HCT116 (cell line): ENCODE data around the gene VHLL. TPM values are rescaled to one million over a fixed set of nuclear protein-coding genes. Genes with fewer than 3 reads are reported as not detected.

Experiments
- ATAC-seq: fragments of 200-7000 bp; cut with Tn5 transposase; 2 replicates; pipeline ENCODE4 v1.9.1; 2020; ENCODE audit warnings: mild to moderate bottlenecking, moderate library complexity
- BruUV-seq: library from RNA; stranded (reverse); fragments of 400-500 nt; replicated peaks from 2 replicates; lab custom pipeline; 2021; lab: Mats Ljungman, UMichigan
- CTCF ChIA-PET: fragments of 300-600 bp; sonication (Branson Sonifier 250); formaldehyde crosslinking; loops from one replicate; lab custom pipeline; 2021; ENCODE audit warnings: antibody characterized with exemption; lab: Charles Lee
- POLR2A ChIA-PET: fragments of 300-600, 350-600 bp; sonication (Branson Sonifier 250); formaldehyde crosslinking; loops from one replicate; lab custom pipeline; 2021; ENCODE audit warnings: antibody characterized with exemption; lab: Charles Lee
- RAD21 ChIA-PET, 2 experiments: fragments of 300-600 bp; sonication (Branson Sonifier 250); formaldehyde crosslinking; loops; one replicate each; lab custom pipeline; 2023; ENCODE audit warnings: low total read pairs in 2 of 2; ENCODE audit not compliant: uncharacterized antibody in 2 of 2, unreplicated experiment in 2 of 2, low non-redundant PET in 1 of 2; lab: Charles Lee
- DNase-seq: peaks from one replicate; pipeline ENCODE4 v3.0.0-alpha.2; 2010; ENCODE audit warnings: low read depth, low spot score
- H2AFZ ChIP-seq: fragments of 200-600 bp; shearing (Covaris generic), sonication (generic); 2 replicates; pipeline ENCODE4 v1.6.1; 2017; ENCODE audit warnings: low read depth, mixed run types, mixed read lengths, antibody characterized with exemption, low read length; ENCODE audit not compliant: poor library complexity, severe bottlenecking
- H3K27ac ChIP-seq: 2 replicates; pipeline ENCODE4 v1.5.1; 2012; ENCODE audit warnings: low read depth, low read length
- H3K27me3 ChIP-seq: fragments of 200-600 bp; sonication (generic); 2 replicates; pipeline ENCODE4 v1.6.1; 2016; ENCODE audit warnings: mixed run types, low read length, mixed read lengths; ENCODE audit not compliant: insufficient read depth
- H3K36me3 ChIP-seq, 2 experiments: fragments of 200-500 bp in 1 of 2; fragments of 200-600 bp in 1 of 2; sonication (Bioruptor generic) in 1 of 2; sonication (generic) in 1 of 2; 2 replicates each; pipeline versions ENCODE4 v1.5.1 to v1.6.1; 2014 to 2016; ENCODE audit warnings: low read length in 2 of 2, inconsistent platforms in 1 of 2, mixed read lengths in 1 of 2, mixed run types in 1 of 2; ENCODE audit not compliant: insufficient read depth in 2 of 2, control insufficient read depth in 1 of 2
- H3K4me1 ChIP-seq, 2 experiments: fragments of 200-600 bp in 1 of 2; sonication (generic) in 1 of 2; 2 replicates each; pipeline versions ENCODE4 v1.5.1 to v1.6.1; 2012 to 2017; ENCODE audit warnings: low read length in 2 of 2, inconsistent platforms in 1 of 2, mild to moderate bottlenecking in 1 of 2, mixed read lengths in 1 of 2, mixed run types in 1 of 2, moderate library complexity in 1 of 2; ENCODE audit not compliant: insufficient read depth in 2 of 2, control insufficient read depth in 1 of 2
- H3K4me2 ChIP-seq: fragments of 200-600 bp; sonication (generic); 2 replicates; pipeline ENCODE4 v1.6.1; 2017; ENCODE audit warnings: mixed run types, low read length, mixed read lengths
- H3K4me3 ChIP-seq, 2 experiments: fragments of 200-600 bp in 1 of 2; sonication (generic) in 1 of 2; replicated peaks in 1 of 2; 2 replicates each; pipeline ENCODE4 v1.5.1; 2011 to 2016; ENCODE audit warnings: low read length in 2 of 2, control low read depth in 1 of 2, low read depth in 1 of 2, mild to moderate bottlenecking in 1 of 2, mixed read lengths in 1 of 2, mixed run types in 1 of 2
- H3K79me2 ChIP-seq: fragments of 200-600 bp; sonication (generic); 2 replicates; pipeline ENCODE4 v1.6.1; 2017; ENCODE audit warnings: mild to moderate bottlenecking, mixed run types, low read length, moderate library complexity, mixed read lengths; ENCODE audit not compliant: insufficient read depth
- H3K9ac ChIP-seq: fragments of 200-600 bp; sonication (generic); 2 replicates; pipeline ENCODE4 v1.6.1; 2016; ENCODE audit warnings: low read length, mixed read lengths
- H3K9me2 ChIP-seq: fragments of 200-600 bp; sonication (generic), shearing (Covaris generic); 2 replicates; pipeline ENCODE4 v1.6.1; 2017; ENCODE audit warnings: mixed run types, mild to moderate bottlenecking, moderate library complexity; ENCODE audit not compliant: insufficient read depth
- H3K9me3 ChIP-seq, 2 experiments: fragments of 200-500 bp in 1 of 2; fragments of 200-600 bp in 1 of 2; sonication (Bioruptor generic) in 1 of 2; sonication (generic) in 1 of 2; 2 replicates each; pipeline ENCODE4 v1.6.1; 2014 to 2017; ENCODE audit warnings: low read length in 2 of 2, mixed read lengths in 2 of 2, inconsistent platforms in 1 of 2, low read depth in 1 of 2, mild to moderate bottlenecking in 1 of 2, mixed run types in 1 of 2, moderate library complexity in 1 of 2; ENCODE audit not compliant: control insufficient read depth in 1 of 2, insufficient read depth in 1 of 2
- H4K20me1 ChIP-seq: fragments of 200-600 bp; sonication (generic), shearing (Covaris generic); 2 replicates; pipeline ENCODE4 v1.6.1; 2017; ENCODE audit warnings: mixed run types, mild to moderate bottlenecking, moderate library complexity; ENCODE audit not compliant: insufficient read depth
- CEBPB ChIP-seq: IDR thresholded peaks from 2 replicates; pipeline ENCODE4 v1.6.1; 2012; ENCODE audit warnings: low read depth
- CTCF ChIP-seq, 3 experiments: fragments of 200-600 bp in 1 of 3; sonication (generic) in 1 of 3; IDR thresholded peaks in 2 of 3; conservative IDR thresholded peaks in 1 of 3; 2 replicates each; pipeline ENCODE4 v1.5.1; 2012 to 2017; ENCODE audit warnings: low read depth in 2 of 3, low read length in 2 of 3, antibody characterized with exemption in 1 of 3, borderline replicate concordance in 1 of 3, control low read depth in 1 of 3, mild to moderate bottlenecking in 1 of 3, mixed read lengths in 1 of 3, mixed run types in 1 of 3, moderate library complexity in 1 of 3; ENCODE audit not compliant: insufficient read depth in 1 of 3
- POLR2A ChIP-seq: IDR thresholded peaks from 2 replicates; pipeline ENCODE4 v1.7.0; 2011; ENCODE audit warnings: borderline replicate concordance; ENCODE audit not compliant: insufficient read depth, insufficient read length; ENCODE audit errors: extremely low read depth
- SRF ChIP-seq: IDR thresholded peaks from 2 replicates; pipeline ENCODE4 v1.6.1; 2012; ENCODE audit warnings: low read depth
- ZBTB33 ChIP-seq: IDR thresholded peaks from 2 replicates; pipeline ENCODE4 v1.6.1; 2011; ENCODE audit warnings: mild to moderate bottlenecking, low read length, moderate library complexity; ENCODE audit not compliant: insufficient replicate concordance; ENCODE audit errors: extremely low read depth
- intact Hi-C: fragments of 100-400 bp; cut with micrococcal nuclease; formaldehyde crosslinking; loops from 2 replicates; pipeline ENCODE4 v1.10.0; 2022
- total RNA-seq: library from RNA; stranded (reverse); gene quantifications from one replicate; pipeline ENCODE4 v1.2.1, GENCODE V29; 2021; ENCODE audit not compliant: unreplicated experiment

The VHLL gene
- total RNA-seq, 1 experiment from 2014 or later: not detected

- Histone ChIP-seq H3K27ac (no peak overlapping the region), H4K20me1 (peaks cover 4% of the 10 kb centered on the region; the same call in 1 of the 2 replicates), H3K9ac (no peak overlapping the region), H2AFZ (no peak overlapping the region), H3K27me3 (no peaks in the 10 kb centered on the region), H3K9me2 (no peaks in the 10 kb centered on the region), H3K4me3 (no peak overlapping the region), H3K79me2 (no peaks in the 10 kb centered on the region), H3K4me1 (no peaks in the 10 kb centered on the region), H3K4me2 (no peak overlapping the region), H3K36me3 (peaks cover 21 to 32% of the 10 kb centered on the region in 2 experiments), H3K9me3 (no peaks in the 10 kb centered on the region)
- POLR2A ChIA-PET: no interaction called here
- intact Hi-C loops: no loop called here
- TF ChIP-seq CTCF (IDR thresholded peaks at IDR 0.05 in 2 of 3, conservative IDR thresholded peaks at IDR 0.05 in 1 of 3; ENCODE audit: borderline replicate concordance in 1 of 3, insufficient read depth in 1 of 3, low read depth in 2 of 3, low read length in 2 of 3): no peak
- no peak for TF ChIP-seq ZBTB33
- no peak for TF ChIP-seq CEBPB
- no peak for TF ChIP-seq POLR2A
- no peak for TF ChIP-seq SRF
- RAD21 ChIA-PET: no interaction called here
- CTCF ChIA-PET: no interaction called here
- no peak for ATAC-seq
- no TSS peak for BruUV-seq
- DNase-seq: no peak
Measured at GRCh38 chr1:156305215-156305614, 6.1 kb upstream of the VHLL start.
